Cardiac muscle cell (in vitro differentiated cells and primary cell): ENCODE results near the gene NCDN. TPM values are rescaled to one million over a fixed set of nuclear protein-coding genes. Genes with fewer than 3 reads are reported as not detected.

Experiments used
- DNase-seq, 2 donors: peaks; one replicate each; pipeline versions ENCODE4 v3.0.0 to v3.0.0-alpha.2; 2010 to 2017; ENCODE audit warnings: low read depth in 1 of 2, low spot score in 1 of 2
- H3K27ac ChIP-seq: fragments of 200-600 bp; sonication (generic); 2 replicates; pipeline ENCODE4 v1.5.1; 2016
- H3K27me3 ChIP-seq: fragments of 200-600 bp; sonication (generic); 2 replicates; pipeline ENCODE4 v1.6.0; 2016; ENCODE audit warnings: control low read depth
- H3K36me3 ChIP-seq: fragments of 200-600 bp; sonication (generic); 2 replicates; pipeline ENCODE4 v1.5.1; 2016; ENCODE audit warnings: control low read depth
- H3K4me1 ChIP-seq: fragments of 200-600 bp; sonication (generic); 2 replicates; pipeline ENCODE4 v1.8.1; 2017; ENCODE audit warnings: low read depth, mild to moderate bottlenecking, mixed run types
- H3K4me3 ChIP-seq: fragments of 200-600 bp; sonication (generic); 2 replicates; pipeline ENCODE4 v1.5.1; 2016; ENCODE audit warnings: mild to moderate bottlenecking
- H3K9me3 ChIP-seq: fragments of 200-600 bp; sonication (generic); 2 replicates; pipeline ENCODE4 v1.5.1; 2017; ENCODE audit warnings: low read depth, mild to moderate bottlenecking, control low read depth
- polyA plus RNA-seq: library from polyadenylated mRNA; unstranded; fragments of >200 nt; fragmentation: Nextera tagmentation; extraction: Ambion mirVana; gene quantifications from 2 replicates; pipeline ENCODE4 v1.2.1, GENCODE V29; 2016
- total RNA-seq: library from RNA; depleted of rRNA; stranded (reverse); fragments of >200 nt; gene quantifications from 2 replicates; pipeline ENCODE4 v1.2.3, GENCODE V29; 2016
- TF ChIP-seq, protein P1 (sequence below): IDR thresholded peaks from 2 replicates; pipeline ENCODE4 v1.5.1; 2012; ENCODE audit warnings: low read depth, mild to moderate bottlenecking, low read length

Gene NCDN
- total and polyA plus RNA-seq, 2 experiments from 2014 or later = 43.9 to 46.2 TPM

DNA sequence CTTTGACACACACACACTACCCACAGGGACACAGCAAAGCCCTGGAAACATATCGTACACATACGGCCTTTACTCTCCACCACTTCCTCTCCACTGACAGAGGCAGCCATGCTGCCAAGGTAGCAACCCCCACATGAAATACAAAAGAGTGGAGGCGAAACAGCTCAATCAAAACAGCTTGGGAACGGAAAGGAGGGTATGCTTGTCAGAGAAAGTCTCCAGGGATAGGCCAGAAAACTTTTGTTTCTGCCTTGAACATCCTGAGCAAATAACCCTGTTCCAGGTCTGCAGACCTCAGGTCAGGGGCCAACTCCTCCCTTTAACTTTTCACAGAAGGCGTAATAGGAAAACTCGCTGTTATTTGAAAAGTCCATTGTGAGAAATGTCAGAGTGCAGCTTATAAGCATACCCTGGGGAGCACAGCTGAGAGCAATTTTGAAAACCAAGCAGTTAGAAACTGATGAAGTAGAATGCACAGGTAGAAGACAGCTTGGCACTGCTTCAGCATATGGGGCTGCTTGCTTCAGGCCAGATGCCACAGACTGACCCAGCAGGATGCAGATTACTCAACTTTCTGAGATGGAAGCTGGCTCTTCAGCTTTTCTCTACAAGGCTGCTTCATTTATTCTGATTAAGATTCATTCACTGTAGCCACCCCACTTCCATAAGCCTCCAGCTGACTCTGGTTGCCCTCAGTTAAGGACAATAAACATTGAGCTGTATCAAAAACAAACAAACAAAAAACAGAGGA is 18.4 kb upstream of the NCDN start:
- no peaks in the 10 kb centered on the region for H3K36me3 ChIP-seq
- TF ChIP-seq, protein P1, sequence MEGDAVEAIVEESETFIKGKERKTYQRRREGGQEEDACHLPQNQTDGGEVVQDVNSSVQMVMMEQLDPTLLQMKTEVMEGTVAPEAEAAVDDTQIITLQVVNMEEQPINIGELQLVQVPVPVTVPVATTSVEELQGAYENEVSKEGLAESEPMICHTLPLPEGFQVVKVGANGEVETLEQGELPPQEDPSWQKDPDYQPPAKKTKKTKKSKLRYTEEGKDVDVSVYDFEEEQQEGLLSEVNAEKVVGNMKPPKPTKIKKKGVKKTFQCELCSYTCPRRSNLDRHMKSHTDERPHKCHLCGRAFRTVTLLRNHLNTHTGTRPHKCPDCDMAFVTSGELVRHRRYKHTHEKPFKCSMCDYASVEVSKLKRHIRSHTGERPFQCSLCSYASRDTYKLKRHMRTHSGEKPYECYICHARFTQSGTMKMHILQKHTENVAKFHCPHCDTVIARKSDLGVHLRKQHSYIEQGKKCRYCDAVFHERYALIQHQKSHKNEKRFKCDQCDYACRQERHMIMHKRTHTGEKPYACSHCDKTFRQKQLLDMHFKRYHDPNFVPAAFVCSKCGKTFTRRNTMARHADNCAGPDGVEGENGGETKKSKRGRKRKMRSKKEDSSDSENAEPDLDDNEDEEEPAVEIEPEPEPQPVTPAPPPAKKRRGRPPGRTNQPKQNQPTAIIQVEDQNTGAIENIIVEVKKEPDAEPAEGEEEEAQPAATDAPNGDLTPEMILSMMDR = no peak
- peak in 1 of 2 donors; percentile 45 for DNase-seq
- no peaks in the 10 kb centered on the region for H3K27me3 ChIP-seq
- no peaks in the 10 kb centered on the region for H3K4me1 ChIP-seq
- no peaks in the 10 kb centered on the region for H3K9me3 ChIP-seq
- no peak overlapping the region for H3K27ac ChIP-seq
- no peak overlapping the region for H3K4me3 ChIP-seq

DNA sequence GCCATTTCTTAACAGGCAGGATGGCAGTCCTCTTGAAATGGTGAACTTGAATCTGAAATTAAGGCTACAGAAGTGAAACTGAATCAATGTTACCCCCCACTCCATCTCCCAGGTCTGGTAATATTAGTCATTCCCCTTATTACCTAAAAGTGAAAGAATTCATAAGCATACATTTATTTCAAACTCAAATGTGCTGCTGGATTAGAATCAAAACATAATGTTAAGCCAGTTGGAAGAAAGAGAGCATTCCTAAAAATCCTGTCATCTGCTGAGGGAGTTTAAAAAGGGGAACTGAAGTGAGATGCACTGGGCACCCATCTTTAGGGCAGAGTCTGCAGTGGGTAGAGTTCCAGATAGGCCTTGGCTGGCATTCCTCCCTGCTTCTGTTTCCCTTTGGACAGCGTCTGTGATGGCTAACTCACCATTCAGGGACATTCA is 17.8 kb upstream of the NCDN start:
- H3K4me3 ChIP-seq = no peak overlapping the region
- H3K4me1 ChIP-seq = peaks cover 3% of the 10 kb centered on the region
- H3K9me3 ChIP-seq = no peaks in the 10 kb centered on the region
- TF ChIP-seq, protein P1 = no peak
- H3K27ac ChIP-seq = no peak overlapping the region
- DNase-seq = peak in 1 of 2 donors; percentile 44
- no peaks in the 10 kb centered on the region for H3K27me3 ChIP-seq
- H3K36me3 ChIP-seq = no peaks in the 10 kb centered on the region

DNA sequence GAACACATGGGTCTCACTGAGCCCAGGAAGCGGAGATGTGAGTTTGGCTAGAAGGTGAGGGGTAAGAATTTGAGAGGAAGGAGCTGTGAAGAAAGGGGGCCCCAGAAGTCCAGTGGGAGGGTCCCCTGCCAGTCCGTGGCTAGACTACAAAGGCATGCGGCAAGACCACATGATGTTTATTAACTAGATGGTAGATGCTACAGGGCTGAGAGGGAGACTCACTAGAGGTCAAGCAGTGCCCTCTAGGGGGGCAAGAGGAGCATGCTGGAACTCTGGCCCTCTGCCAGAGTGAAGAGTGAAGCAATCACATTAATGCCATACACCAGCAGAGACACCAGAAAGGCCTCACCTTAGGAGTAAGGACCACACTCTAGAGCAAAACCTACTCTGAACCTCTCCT is 12.6 kb upstream of the NCDN start:
- H3K36me3 ChIP-seq = peaks cover 4% of the 10 kb centered on the region
- H3K27me3 ChIP-seq = no peaks in the 10 kb centered on the region
- H3K4me1 ChIP-seq = peaks cover 8% of the 10 kb centered on the region
- H3K27ac ChIP-seq = no peak overlapping the region
- TF ChIP-seq, protein P1 = peak; percentile 34
- no peaks in the 10 kb centered on the region for H3K9me3 ChIP-seq
- DNase-seq = peak; percentile 78 to 84
- H3K4me3 ChIP-seq = no peak overlapping the region

DNA sequence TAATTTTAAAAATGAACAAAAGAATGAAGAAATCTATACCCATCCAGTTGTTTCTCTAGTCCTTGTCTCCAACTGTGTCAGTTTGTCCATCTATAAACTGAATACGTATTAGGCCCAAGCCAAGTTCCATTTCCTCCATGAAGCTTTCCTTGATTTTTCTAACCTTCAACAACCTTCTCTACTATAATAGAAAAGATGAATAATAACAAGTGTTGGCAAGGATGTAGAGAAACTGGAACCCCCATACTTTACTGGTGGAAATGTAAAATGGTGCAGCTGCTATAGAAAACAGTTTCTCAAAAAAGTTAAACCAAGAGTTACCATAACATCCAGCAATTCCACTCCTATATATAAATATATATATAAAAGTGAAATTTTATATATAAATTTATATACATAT is 11.0 kb upstream of the NCDN start:
- H3K4me3 ChIP-seq = no peak overlapping the region
- peaks cover 18% of the 10 kb centered on the region for H3K36me3 ChIP-seq
- no peak overlapping the region for H3K27ac ChIP-seq
- no peak for DNase-seq
- H3K27me3 ChIP-seq = no peaks in the 10 kb centered on the region
- peaks cover 8% of the 10 kb centered on the region for H3K4me1 ChIP-seq
- TF ChIP-seq, protein P1 = no peak
- no peaks in the 10 kb centered on the region for H3K9me3 ChIP-seq

DNA sequence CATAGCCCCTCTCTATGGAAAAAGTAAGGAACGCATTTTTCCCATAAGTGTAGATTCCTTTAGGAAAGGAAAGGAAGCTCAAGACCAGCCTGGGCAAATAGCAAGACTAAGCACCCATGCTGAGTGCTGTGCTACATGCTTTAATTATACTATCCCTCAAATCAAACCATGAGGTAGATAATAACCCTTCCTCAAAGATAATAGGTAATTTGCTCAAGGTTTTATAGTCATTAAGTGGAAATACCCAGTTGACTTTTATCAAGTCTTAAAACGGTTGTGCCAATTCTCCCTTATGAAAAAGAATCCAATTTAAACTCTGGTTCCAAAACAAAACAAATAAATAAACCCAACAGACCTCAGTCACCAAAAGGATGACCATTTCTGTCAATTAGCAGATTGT is 3.7 kb upstream of the NCDN start:
- H3K9me3 ChIP-seq = no peaks in the 10 kb centered on the region
- H3K4me1 ChIP-seq = peaks cover 13% of the 10 kb centered on the region
- no peak overlapping the region for H3K4me3 ChIP-seq
- TF ChIP-seq, protein P1 = no peak
- no peaks in the 10 kb centered on the region for H3K27me3 ChIP-seq
- peaks cover 37% of the 10 kb centered on the region for H3K36me3 ChIP-seq
- no peak overlapping the region for H3K27ac ChIP-seq
- no peak for DNase-seq
